Measurements from ENCODE around the gene POLR2E.

DNA sequence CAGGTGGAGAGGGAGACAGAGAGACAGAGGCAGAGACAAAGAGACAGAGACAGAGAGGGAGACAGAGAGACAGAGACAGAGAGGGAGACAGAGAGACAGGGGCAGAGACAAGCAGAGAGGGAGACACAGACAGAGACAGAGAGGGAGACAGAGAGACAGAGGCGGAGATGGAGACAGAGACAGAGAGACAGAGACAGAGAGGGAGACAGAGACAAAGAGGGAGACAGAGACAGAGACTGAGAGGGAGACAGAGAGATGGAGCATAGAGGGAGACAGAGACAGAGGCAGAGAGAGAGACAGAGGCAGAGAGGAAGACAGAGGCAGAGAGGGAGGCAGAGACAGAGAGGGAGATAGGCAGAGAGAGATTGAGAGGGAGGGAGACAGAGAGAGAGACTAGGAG, 49.6 kb upstream of the POLR2E start:
- TF ChIP-seq, protein P1, sequence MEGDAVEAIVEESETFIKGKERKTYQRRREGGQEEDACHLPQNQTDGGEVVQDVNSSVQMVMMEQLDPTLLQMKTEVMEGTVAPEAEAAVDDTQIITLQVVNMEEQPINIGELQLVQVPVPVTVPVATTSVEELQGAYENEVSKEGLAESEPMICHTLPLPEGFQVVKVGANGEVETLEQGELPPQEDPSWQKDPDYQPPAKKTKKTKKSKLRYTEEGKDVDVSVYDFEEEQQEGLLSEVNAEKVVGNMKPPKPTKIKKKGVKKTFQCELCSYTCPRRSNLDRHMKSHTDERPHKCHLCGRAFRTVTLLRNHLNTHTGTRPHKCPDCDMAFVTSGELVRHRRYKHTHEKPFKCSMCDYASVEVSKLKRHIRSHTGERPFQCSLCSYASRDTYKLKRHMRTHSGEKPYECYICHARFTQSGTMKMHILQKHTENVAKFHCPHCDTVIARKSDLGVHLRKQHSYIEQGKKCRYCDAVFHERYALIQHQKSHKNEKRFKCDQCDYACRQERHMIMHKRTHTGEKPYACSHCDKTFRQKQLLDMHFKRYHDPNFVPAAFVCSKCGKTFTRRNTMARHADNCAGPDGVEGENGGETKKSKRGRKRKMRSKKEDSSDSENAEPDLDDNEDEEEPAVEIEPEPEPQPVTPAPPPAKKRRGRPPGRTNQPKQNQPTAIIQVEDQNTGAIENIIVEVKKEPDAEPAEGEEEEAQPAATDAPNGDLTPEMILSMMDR (IDR thresholded peaks at IDR 0.05): no peak
- no peak for TF ChIP-seq POLR2A (IDR thresholded peaks at IDR 0.05)

Data from body of pancreas (tissue), 4 donors.